ENCODE data around the gene ADAM22.

DNA sequence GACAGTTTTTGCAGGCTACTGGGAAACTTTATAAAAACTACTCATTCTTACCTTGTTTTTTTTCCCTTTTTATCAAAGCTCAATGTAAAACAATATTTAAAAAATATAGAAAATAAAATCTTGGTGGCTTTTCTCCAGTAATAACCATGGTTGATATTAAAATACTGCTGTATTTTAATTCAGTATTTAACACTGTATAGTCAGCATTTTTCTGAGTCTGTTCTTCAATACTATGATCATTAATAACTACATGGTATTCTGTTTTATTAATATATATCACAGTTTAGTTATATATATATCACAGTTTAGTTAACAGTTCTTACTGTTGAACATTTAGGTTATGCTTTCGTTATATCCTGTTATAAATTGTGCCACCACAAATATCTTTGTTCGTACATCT is 207.4 kb downstream of the ADAM22 start:
- no peak for TF ChIP-seq CTCF (IDR thresholded peaks at IDR 0.05; ENCODE audit: low read depth, low read length)
- no peak for TF ChIP-seq EZH2phosphoT487 (IDR thresholded peaks at IDR 0.05; ENCODE audit: low read depth)

All from OCI-LY3 (cell line).